Nephron (organoid): ENCODE results near the gene TBL1XR1.
"Not testable (repeated sequence)": the region's sequence is repeated elsewhere in the genome, so short reads cannot be mapped to it uniquely, and the experiment has no call there.

Source experiments
- H3K27ac Mint-ChIP-seq, 3 experiments: 2 replicates each; pipeline ENCODE4 v1.8.0; 2020; ENCODE audit warnings: mixed read lengths in 3 of 3, mild to moderate bottlenecking in 2 of 3, moderate library complexity in 1 of 3
- H3K27me3 Mint-ChIP-seq: 2 replicates; pipeline ENCODE4 v1.8.0; 2021; ENCODE audit warnings: low read depth, mild to moderate bottlenecking, moderate library complexity, mixed read lengths
- H3K36me3 Mint-ChIP-seq: 2 replicates; pipeline ENCODE4 v1.8.0; 2020; ENCODE audit warnings: low read depth, mixed read lengths
- H3K4me1 Mint-ChIP-seq: 2 replicates; pipeline ENCODE4 v1.8.0; 2020; ENCODE audit warnings: mixed read lengths
- H3K4me3 Mint-ChIP-seq, 3 experiments: 2 replicates each; pipeline ENCODE4 v1.8.0; 2020; ENCODE audit warnings: mild to moderate bottlenecking in 3 of 3, mixed read lengths in 3 of 3, moderate library complexity in 2 of 3
- H3K9me3 Mint-ChIP-seq: 2 replicates; pipeline ENCODE4 v1.8.0; 2020; ENCODE audit warnings: mixed read lengths
- CTCF ChIP-seq, 3 experiments: fragments of 200-600 bp; sonication (generic); IDR thresholded peaks; one replicate each; pipeline ENCODE4 v1.5.0; 2021; ENCODE audit warnings: antibody characterized with exemption in 3 of 3; ENCODE audit not compliant: unreplicated experiment in 3 of 3

TBL1XR1 gene

GRCh38 chr3:177208223-177208622 lies 10.9 kb upstream of the TBL1XR1 start:
- Mint-ChIP-seq H3K36me3 (no peaks in the 10 kb centered on the region), H3K9me3 (no peaks in the 10 kb centered on the region), H3K27ac (no peak overlapping the region), H3K27me3 (no peaks in the 10 kb centered on the region), H3K4me1 (peaks cover 11% of the 10 kb centered on the region), H3K4me3 (no peak overlapping the region)
- no peak for TF ChIP-seq CTCF (IDR thresholded peaks at IDR 0.05; ENCODE audit: unreplicated experiment in 3 of 3)

- no peak for TF ChIP-seq CTCF (IDR thresholded peaks at IDR 0.05; ENCODE audit: unreplicated experiment in 3 of 3)
- Mint-ChIP-seq H3K4me3 (no peak overlapping the region), H3K27me3 (no peaks in the 10 kb centered on the region), H3K9me3 (no peaks in the 10 kb centered on the region), H3K4me1 (peaks cover 9% of the 10 kb centered on the region), H3K36me3 (no peaks in the 10 kb centered on the region), H3K27ac (no peak overlapping the region)
These were observed 9.7 kb upstream of the TBL1XR1 start for GRCh38 chr3:177206936-177207335.

DNA sequence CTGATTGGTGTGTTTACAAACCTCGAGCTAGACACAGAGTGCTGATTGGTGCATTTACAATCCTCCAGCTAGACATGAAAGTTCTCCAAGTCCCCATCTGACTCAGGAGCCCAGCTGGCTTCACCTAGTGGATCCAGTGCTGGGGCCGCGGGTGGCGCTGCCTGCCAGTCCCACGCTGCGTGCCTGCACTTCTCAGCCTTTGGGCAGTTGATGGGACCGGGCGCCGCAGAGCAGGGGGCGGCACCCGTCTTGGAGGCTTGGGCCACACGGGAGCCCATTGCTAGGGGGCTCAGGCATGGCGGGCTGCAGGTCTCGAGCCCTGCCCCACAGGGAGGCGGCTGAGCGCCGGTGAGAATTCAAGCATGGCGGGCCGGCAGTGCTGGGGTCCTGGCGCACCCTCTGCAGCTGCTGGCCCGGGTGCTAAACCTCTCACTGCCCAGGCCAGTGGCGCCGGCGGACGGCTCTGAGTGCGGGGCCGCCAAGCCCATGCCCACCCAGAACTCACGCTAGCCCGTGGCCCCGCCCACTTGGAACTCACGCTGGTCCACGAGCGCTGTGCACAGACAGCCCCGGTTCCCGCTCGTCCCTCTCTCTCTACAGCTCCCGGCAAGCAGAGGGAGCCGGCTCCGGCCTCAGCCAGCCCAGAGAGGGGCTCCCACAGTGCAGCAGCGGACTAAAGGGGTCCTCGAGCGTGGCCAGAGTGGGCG lies 6.6 kb upstream of the TBL1XR1 start:
- H3K9me3 Mint-ChIP-seq, result no peaks in the 10 kb centered on the region
- no peak overlapping the region for H3K27ac Mint-ChIP-seq
- TF ChIP-seq CTCF (IDR thresholded peaks at IDR 0.05; ENCODE audit: unreplicated experiment in 3 of 3), result no peak
- no peak overlapping the region for H3K4me3 Mint-ChIP-seq
- peaks cover 10% of the 10 kb centered on the region for H3K4me1 Mint-ChIP-seq
- H3K27me3 Mint-ChIP-seq, result no peaks in the 10 kb centered on the region
- H3K36me3 Mint-ChIP-seq, result no peaks in the 10 kb centered on the region

DNA sequence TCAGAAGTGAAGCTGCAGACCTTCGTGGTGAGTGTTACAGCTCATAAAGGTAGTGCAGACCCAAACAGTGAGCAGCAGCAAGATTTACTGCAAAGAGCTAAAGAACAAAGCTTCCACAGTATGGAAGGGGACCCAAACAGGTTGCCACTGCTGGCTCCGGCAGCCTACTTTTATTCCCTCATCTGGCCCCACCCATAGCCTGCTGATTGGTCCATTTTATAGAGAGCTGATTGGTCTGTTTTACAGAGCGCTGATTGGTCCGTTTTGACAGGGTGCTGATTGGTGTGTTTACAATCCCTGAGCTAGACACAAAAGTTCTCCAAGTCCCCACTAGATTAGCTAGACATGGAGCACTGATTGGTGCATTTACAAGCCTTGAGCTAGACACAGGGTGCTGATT lies 5.7 kb upstream of the TBL1XR1 start:
- peaks cover 19% of the 10 kb centered on the region for H3K4me1 Mint-ChIP-seq
- H3K27me3 Mint-ChIP-seq, H3K9me3 Mint-ChIP-seq, H3K36me3 Mint-ChIP-seq, H3K4me3 Mint-ChIP-seq, H3K27ac Mint-ChIP-seq: not testable (repeated sequence)

DNA sequence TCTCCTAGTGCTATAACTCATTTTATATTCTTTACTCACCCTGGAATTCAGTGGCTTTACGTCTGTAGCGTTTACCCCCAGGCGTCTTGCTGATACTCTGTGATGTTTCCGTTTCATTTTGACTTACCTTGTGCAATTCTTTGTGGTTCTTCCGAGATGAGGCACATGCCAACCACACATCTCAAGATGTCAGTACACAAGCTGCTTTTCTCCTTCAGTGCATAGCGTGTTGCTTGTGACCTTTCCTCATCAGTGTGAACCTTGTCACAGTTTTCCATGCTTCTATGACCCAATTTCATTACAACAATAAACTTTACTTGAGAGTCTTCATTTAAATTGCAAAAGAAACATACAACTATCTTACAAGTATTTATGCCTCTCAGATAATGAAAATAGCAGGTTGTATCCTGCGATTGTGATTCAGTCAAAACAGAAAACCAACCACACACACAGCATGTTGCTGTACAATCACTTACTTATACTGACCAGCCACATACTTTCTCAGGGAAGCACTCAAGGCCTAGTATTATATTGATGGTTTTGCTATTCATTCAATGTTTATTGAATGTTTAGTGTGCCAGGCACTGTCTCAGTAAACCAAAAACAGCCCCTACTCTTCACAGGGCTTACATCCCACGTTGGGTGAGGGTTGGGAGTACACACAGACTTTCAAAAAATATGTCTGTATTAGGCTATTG lies 4.6 kb upstream of the TBL1XR1 start:
- Mint-ChIP-seq H3K4me1 (peaks cover 19% of the 10 kb centered on the region), H3K27ac (peak overlapping the region; percentile 8 to 26 (median 18)), H3K27me3 (no peaks in the 10 kb centered on the region), H3K4me3 (peak overlapping the region in 1 of 3 experiments; percentile 13), H3K9me3 (no peaks in the 10 kb centered on the region), H3K36me3 (no peaks in the 10 kb centered on the region)
- no peak for TF ChIP-seq CTCF (IDR thresholded peaks at IDR 0.05; ENCODE audit: unreplicated experiment in 3 of 3)

DNA sequence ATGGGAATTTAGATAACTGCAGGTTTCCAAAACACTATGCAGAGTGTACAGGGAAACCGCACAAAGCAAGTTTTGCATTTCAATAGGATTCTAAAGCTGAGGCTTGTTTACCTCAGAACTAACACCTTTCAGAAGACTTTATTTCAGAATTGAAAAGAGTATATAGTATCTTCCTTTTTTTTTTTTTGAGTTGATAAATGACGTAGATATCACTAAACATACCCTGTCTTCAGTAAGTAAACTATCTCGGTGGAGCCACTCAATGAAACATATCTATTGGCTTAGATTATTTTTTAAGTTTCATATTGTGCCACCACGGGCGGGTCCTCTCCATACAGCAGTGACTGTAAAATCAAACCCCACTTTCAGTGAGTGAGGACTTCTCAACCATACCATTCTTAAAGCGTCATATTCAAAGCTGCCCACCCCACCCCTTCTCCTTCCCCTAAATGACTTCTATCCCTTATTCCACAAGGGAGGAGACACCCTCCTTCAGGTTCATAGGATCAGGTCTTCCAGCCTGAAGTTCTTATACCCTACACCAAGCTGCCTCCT lies 2.0 kb upstream of the TBL1XR1 start:
- H3K4me1 Mint-ChIP-seq, result peaks cover 26% of the 10 kb centered on the region
- H3K4me3 Mint-ChIP-seq, result peak overlapping the region; percentile 72 to 81 (median 78)
- no peaks in the 10 kb centered on the region for H3K27me3 Mint-ChIP-seq
- peaks cover under 1% of the 10 kb centered on the region for H3K36me3 Mint-ChIP-seq
- peak overlapping the region; percentile 90 to 98 (median 95) for H3K27ac Mint-ChIP-seq
- no peak for TF ChIP-seq CTCF (IDR thresholded peaks at IDR 0.05; ENCODE audit: unreplicated experiment in 3 of 3)
- H3K9me3 Mint-ChIP-seq, result no peaks in the 10 kb centered on the region
